ENCODE measurements around the gene FOXP1.

GRCh38 chr3:71114610-71115009, 468.9 kb downstream of the FOXP1 start:
- TF ChIP-seq RNF2 (IDR thresholded peaks at IDR 0.05; ENCODE audit: borderline replicate concordance, low read depth, low read length, missing control alignments, poor library complexity, severe bottlenecking): no peak
- no peak for TF ChIP-seq CTCF (IDR thresholded peaks at IDR 0.05; ENCODE audit: control extremely low read depth in 1 of 3, insufficient read depth in 1 of 3, low read depth in 1 of 3, low read length in 3 of 3)
- TF ChIP-seq E2F6 (IDR thresholded peaks at IDR 0.05): no peak
- no peak for TF ChIP-seq JUN (IDR thresholded peaks at IDR 0.05; ENCODE audit: low read depth, low read length)
- TF ChIP-seq TAF1 (IDR thresholded peaks at IDR 0.05; ENCODE audit: low read depth, low read length): no peak
- TF ChIP-seq SIRT6 (IDR thresholded peaks at IDR 0.05; ENCODE audit: low read length): no peak
- no peak for TF ChIP-seq ATF3 (IDR thresholded peaks at IDR 0.05; ENCODE audit: insufficient read depth, low read depth, low read length)
- no peak for TF ChIP-seq GABPA (IDR thresholded peaks at IDR 0.05; ENCODE audit: borderline replicate concordance, insufficient read depth, low read length)
- no peak for TF ChIP-seq EP300 (IDR thresholded peaks at IDR 0.05; ENCODE audit: borderline replicate concordance in 1 of 2, low read depth in 2 of 2, low read length in 2 of 2)
- TF ChIP-seq EZH2 (IDR thresholded peaks at IDR 0.05; ENCODE audit: low read depth, low read length, severe bottlenecking): no peak

All from H1 (cell line).